ENCODE measurements around the gene TLL2. TPM values are rescaled to one million over a fixed set of nuclear protein-coding genes. Genes with fewer than 3 reads are reported as not detected.

TLL2 gene
- total and polyA plus RNA-seq, 2 donors (not counting 3 experiments of a cell fraction or from before 2014, with no cell fraction given), result 0.03 to 0.20 TPM

DNA sequence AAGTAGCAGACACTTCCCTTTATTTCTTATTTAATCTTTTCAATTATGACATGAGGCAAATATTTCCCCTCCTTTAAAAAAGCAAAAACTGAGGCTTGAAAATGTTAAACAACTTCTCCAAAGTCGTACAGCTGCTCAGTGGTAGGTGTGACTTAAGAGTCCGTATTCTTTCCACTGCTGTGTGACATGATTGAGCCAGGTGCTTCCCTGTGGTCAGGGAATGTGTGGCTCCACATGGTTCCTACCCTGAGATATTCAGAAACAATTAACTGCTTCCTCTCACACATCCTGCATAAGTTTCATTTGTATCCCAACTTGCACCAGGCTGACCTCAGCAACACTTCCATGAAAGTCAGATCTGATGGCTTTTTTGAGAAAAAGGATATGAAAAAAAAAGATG is 168.5 kb downstream of the TLL2 start:
- intact Hi-C loops (cut with micrococcal nuclease) (no loop called here), dilution Hi-C loops (cut with MboI; ENCODE audit: extremely low pct_ligation_motif_present, low sequenced_read_pairs) (no loop called here)
- DNase-seq (ENCODE audit: low read depth, low spot score) (peak; percentile 1), FAIRE-seq (no peak)
- POLR2A ChIA-PET, result no interaction called here
- H3K4me2 ChIP-seq (ENCODE audit: insufficient read depth, low read length), result no peak overlapping the region
- H3K27me3 ChIP-seq (ENCODE audit: control insufficient read depth in 2 of 2, insufficient read depth in 2 of 2, low read length in 2 of 2), result peaks cover 3 to 5% of the 10 kb centered on the region in 2 experiments
- TF ChIP-seq JUN (IDR thresholded peaks at IDR 0.05; ENCODE audit: borderline replicate concordance, insufficient read depth, insufficient read length, low read depth), result no peak
- H3K9me1 ChIP-seq (replicated peaks; ENCODE audit: control insufficient read depth, extremely low read depth, insufficient read depth, low read length), result no peaks in the 10 kb centered on the region
- H3K9me3 ChIP-seq (replicated peaks; ENCODE audit: control insufficient read depth, insufficient read depth, low read length), result no peaks in the 10 kb centered on the region
- no peak overlapping the region for H3K4me3 ChIP-seq (replicated peaks in 1 of 3; ENCODE audit: insufficient read depth in 1 of 3, low read depth in 1 of 3, low read length in 3 of 3)
- H3K36me3 ChIP-seq (ENCODE audit: control insufficient read depth in 2 of 2, extremely low read depth in 1 of 2, insufficient read depth in 2 of 2, low read length in 2 of 2), result no peaks in the 10 kb centered on the region
- no TSS peak for BruUV-seq (replicated peaks)
- no peaks in the 10 kb centered on the region for H3K79me2 ChIP-seq (ENCODE audit: control insufficient read depth, insufficient read depth, low read length)
- CTCF ChIA-PET, result no interaction called here
- H2AFZ ChIP-seq (ENCODE audit: low read depth, low read length), result no peak overlapping the region
- H3K27ac ChIP-seq (ENCODE audit: insufficient read depth, low read depth, low read length), result no peak overlapping the region
- no peak overlapping the region for H3K9ac ChIP-seq (replicated peaks; ENCODE audit: extremely low read depth, insufficient read depth, low read length)
- no peaks in the 10 kb centered on the region for H3K4me1 ChIP-seq (ENCODE audit: control insufficient read depth, extremely low read depth, insufficient read depth, low read length)
- H4K20me1 ChIP-seq (replicated peaks; ENCODE audit: control insufficient read depth, extremely low read depth, insufficient read depth, low read length), result no peaks in the 10 kb centered on the region

DNA sequence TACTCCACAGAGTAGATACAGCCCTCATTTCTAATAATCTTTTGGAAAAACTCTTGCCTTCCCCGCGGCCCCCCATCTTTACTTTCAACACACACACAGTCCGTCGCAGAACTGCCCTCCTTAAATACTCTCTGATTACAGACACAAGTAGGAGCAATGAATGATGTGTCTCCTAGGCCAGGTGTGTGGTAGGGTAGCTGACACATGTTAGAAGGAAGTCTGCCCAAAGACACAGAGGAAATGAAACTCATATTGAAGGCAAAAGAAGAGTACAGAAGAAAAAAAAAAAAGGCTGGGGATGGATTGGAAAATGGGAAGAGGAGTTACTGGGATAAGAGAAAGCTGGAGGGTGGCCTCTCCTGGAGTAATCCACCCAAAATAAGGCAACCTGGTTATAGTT is 169.5 kb downstream of the TLL2 start:
- Histone ChIP-seq H3K9ac (replicated peaks; ENCODE audit: extremely low read depth, insufficient read depth, low read length) (no peak overlapping the region), H3K27me3 (ENCODE audit: control insufficient read depth in 2 of 2, insufficient read depth in 2 of 2, low read length in 2 of 2) (peaks cover 3 to 4% of the 10 kb centered on the region in 2 experiments), H3K4me1 (ENCODE audit: control insufficient read depth, extremely low read depth, insufficient read depth, low read length) (no peaks in the 10 kb centered on the region), H3K9me3 (replicated peaks; ENCODE audit: control insufficient read depth, insufficient read depth, low read length) (no peaks in the 10 kb centered on the region), H3K4me3 (replicated peaks in 1 of 3; ENCODE audit: insufficient read depth in 1 of 3, low read depth in 1 of 3, low read length in 3 of 3) (no peak overlapping the region), H4K20me1 (replicated peaks; ENCODE audit: control insufficient read depth, extremely low read depth, insufficient read depth, low read length) (no peaks in the 10 kb centered on the region), H3K4me2 (ENCODE audit: insufficient read depth, low read length) (no peak overlapping the region), H3K9me1 (replicated peaks; ENCODE audit: control insufficient read depth, extremely low read depth, insufficient read depth, low read length) (no peaks in the 10 kb centered on the region), H3K27ac (ENCODE audit: insufficient read depth, low read depth, low read length) (no peak overlapping the region), H2AFZ (ENCODE audit: low read depth, low read length) (no peak overlapping the region), H3K36me3 (ENCODE audit: control insufficient read depth in 2 of 2, extremely low read depth in 1 of 2, insufficient read depth in 2 of 2, low read length in 2 of 2) (no peaks in the 10 kb centered on the region), H3K79me2 (ENCODE audit: control insufficient read depth, insufficient read depth, low read length) (no peaks in the 10 kb centered on the region)
- FAIRE-seq (no peak), DNase-seq (ENCODE audit: low read depth, low spot score) (no peak)
- no TSS peak for BruUV-seq (replicated peaks)
- TF ChIP-seq EZH2 (IDR thresholded peaks at IDR 0.05; ENCODE audit: borderline replicate concordance, low read depth, low read length, severe bottlenecking) (no peak), GATA2 (IDR thresholded peaks at IDR 0.05; ENCODE audit: insufficient read depth, insufficient read length, low read depth, low read length) (no peak), POLR2AphosphoS5 (IDR thresholded peaks at IDR 0.05; ENCODE audit: insufficient read depth, low read depth, low read length) (no peak), JUN (IDR thresholded peaks at IDR 0.05; ENCODE audit: borderline replicate concordance, insufficient read depth, insufficient read length, low read depth) (no peak), POLR2A (IDR thresholded peaks at IDR 0.05; ENCODE audit: low read depth, low read length) (no peak), MYC (IDR thresholded peaks at IDR 0.05; ENCODE audit: low read depth, low read length) (no peak), FOS (IDR thresholded peaks at IDR 0.05; ENCODE audit: borderline replicate concordance, insufficient read depth, low read length) (no peak)
- TF ChIP-seq, protein P1, sequence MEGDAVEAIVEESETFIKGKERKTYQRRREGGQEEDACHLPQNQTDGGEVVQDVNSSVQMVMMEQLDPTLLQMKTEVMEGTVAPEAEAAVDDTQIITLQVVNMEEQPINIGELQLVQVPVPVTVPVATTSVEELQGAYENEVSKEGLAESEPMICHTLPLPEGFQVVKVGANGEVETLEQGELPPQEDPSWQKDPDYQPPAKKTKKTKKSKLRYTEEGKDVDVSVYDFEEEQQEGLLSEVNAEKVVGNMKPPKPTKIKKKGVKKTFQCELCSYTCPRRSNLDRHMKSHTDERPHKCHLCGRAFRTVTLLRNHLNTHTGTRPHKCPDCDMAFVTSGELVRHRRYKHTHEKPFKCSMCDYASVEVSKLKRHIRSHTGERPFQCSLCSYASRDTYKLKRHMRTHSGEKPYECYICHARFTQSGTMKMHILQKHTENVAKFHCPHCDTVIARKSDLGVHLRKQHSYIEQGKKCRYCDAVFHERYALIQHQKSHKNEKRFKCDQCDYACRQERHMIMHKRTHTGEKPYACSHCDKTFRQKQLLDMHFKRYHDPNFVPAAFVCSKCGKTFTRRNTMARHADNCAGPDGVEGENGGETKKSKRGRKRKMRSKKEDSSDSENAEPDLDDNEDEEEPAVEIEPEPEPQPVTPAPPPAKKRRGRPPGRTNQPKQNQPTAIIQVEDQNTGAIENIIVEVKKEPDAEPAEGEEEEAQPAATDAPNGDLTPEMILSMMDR (IDR thresholded peaks at IDR 0.05; ENCODE audit: extremely low read depth in 1 of 2, insufficient read depth in 1 of 2, low read depth in 1 of 2, low read length in 2 of 2), result no peak
- TF ChIP-seq, protein P2, sequence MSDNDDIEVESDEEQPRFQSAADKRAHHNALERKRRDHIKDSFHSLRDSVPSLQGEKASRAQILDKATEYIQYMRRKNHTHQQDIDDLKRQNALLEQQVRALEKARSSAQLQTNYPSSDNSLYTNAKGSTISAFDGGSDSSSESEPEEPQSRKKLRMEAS (IDR thresholded peaks at IDR 0.05; ENCODE audit: insufficient read depth, insufficient read length), result no peak
- ChIA-PET POLR2A (no interaction called here), CTCF (interaction anchor here (2.1 kb wide), 1 partner anchor 327 kb away, joined by 11 read pairs; no protein-coding TSS in a partner anchor)
- dilution Hi-C loops (cut with MboI; ENCODE audit: extremely low pct_ligation_motif_present, low sequenced_read_pairs), result no loop called here
- intact Hi-C loops (cut with micrococcal nuclease), result no loop called here
